GM12878 (cell line): ENCODE measurements around the gene TUBA4B.

Experiments
- BHLHE40 ChIP-seq, 2 experiments: fragments of 450-650 bp in 1 of 2; IDR thresholded peaks; 2 replicates each; pipeline ENCODE4 v1.6.1; 2011 to 2017; ENCODE audit warnings: low read depth in 2 of 2, borderline replicate concordance in 1 of 2, improper control_type of control experiment in 1 of 2, low read length in 1 of 2, mild to moderate bottlenecking in 1 of 2
- CHD2 ChIP-seq: IDR thresholded peaks from 2 replicates; pipeline ENCODE4 v1.6.1; 2011; ENCODE audit warnings: low read depth, low read length, improper control_type of control experiment, borderline replicate concordance
- CTCF ChIP-seq, 3 experiments: IDR thresholded peaks in 2 of 3; conservative IDR thresholded peaks in 1 of 3; 2 replicates each; pipeline ENCODE4 v1.5.1; 2011; ENCODE audit warnings: low read depth in 3 of 3, low read length in 3 of 3, mild to moderate bottlenecking in 3 of 3, control low read depth in 2 of 3, moderate library complexity in 2 of 3, inconsistent platforms in 1 of 3, mixed read lengths in 1 of 3; ENCODE audit not compliant: control insufficient read depth in 2 of 3, insufficient read depth in 1 of 3; ENCODE audit errors: extremely low read depth in 1 of 3
- EZH2 ChIP-seq: IDR thresholded peaks from 2 replicates; pipeline ENCODE4 v1.6.1; 2012; ENCODE audit warnings: low read depth, mild to moderate bottlenecking, control low read depth, inconsistent platforms, low read length, borderline replicate concordance; ENCODE audit not compliant: control insufficient read depth
- MTA2 ChIP-seq: fragments of 450-650 bp; IDR thresholded peaks from 2 replicates; pipeline ENCODE4 v1.6.1; 2016; ENCODE audit warnings: low read depth, mild to moderate bottlenecking, moderate library complexity
- POLR2A ChIP-seq: IDR thresholded peaks from 2 replicates; pipeline ENCODE4 v1.6.1; 2011; ENCODE audit warnings: low read depth, mild to moderate bottlenecking, low read length
- RCOR1 ChIP-seq: conservative IDR thresholded peaks from 2 replicates; pipeline ENCODE4 v1.6.1; 2012; ENCODE audit warnings: low read depth, low read length, improper control_type of control experiment
- REST ChIP-seq: IDR thresholded peaks from 2 replicates; pipeline ENCODE4 v1.6.1; 2012; ENCODE audit warnings: mild to moderate bottlenecking, low read depth, low read length
- YY1 ChIP-seq: IDR thresholded peaks from 2 replicates; pipeline ENCODE4 v1.6.1; 2011; ENCODE audit warnings: low read depth, mild to moderate bottlenecking, low read length
- ZBED1 ChIP-seq: IDR thresholded peaks from 2 replicates; pipeline ENCODE4 v1.6.1; 2016; ENCODE audit warnings: borderline replicate concordance
- ZBTB11 ChIP-seq: fragments of 450-650 bp; formaldehyde crosslinking; IDR thresholded peaks from 2 replicates; pipeline ENCODE4 v1.5.0; 2022; ENCODE audit warnings: mild to moderate bottlenecking, missing genetic modification characterization

- TF ChIP-seq POLR2A (no peak), CTCF (IDR thresholded peaks at IDR 0.05 in 2 of 3, conservative IDR thresholded peaks at IDR 0.05 in 1 of 3; ENCODE audit: control insufficient read depth in 2 of 3, extremely low read depth in 1 of 3, insufficient read depth in 1 of 3, low read depth in 3 of 3, low read length in 3 of 3) (no peak), RCOR1 (no peak), ZBTB11 (CRISPR knock-in tag) (no peak), MTA2 (no peak), YY1 (no peak), REST (no peak), BHLHE40 (IDR thresholded peaks at IDR 0.05; ENCODE audit: borderline replicate concordance in 1 of 2, low read depth in 2 of 2, low read length in 1 of 2) (no peak), ZBED1 (no peak), EZH2 (no peak), CHD2 (no peak)
Measured at GRCh38 chr2:219210886-219211362, 42.1 kb upstream of the TUBA4B start.
